ENCODE data around the gene SPON1.
"Not testable (repeated sequence)": the region's sequence is repeated elsewhere in the genome, so short reads cannot be mapped to it uniquely, and the experiment has no call there.

SPON1 gene

GRCh38 chr11:14075118-14076078 lies 112.9 kb downstream of the SPON1 start:
- Histone ChIP-seq H3K4me3 (replicated peaks; ENCODE audit: low read depth, low read length) (no peak overlapping the region), H3K27me3 (replicated peaks; ENCODE audit: control insufficient read depth, insufficient read depth, low read length) (no peaks in the 10 kb centered on the region), H3K36me3 (ENCODE audit: control insufficient read depth, insufficient read depth, low read length) (no peaks in the 10 kb centered on the region)
- no peak for TF ChIP-seq CTCF (IDR thresholded peaks at IDR 0.05; ENCODE audit: insufficient read depth, low read length, poor library complexity, severe bottlenecking)
- no peak for DNase-seq (ENCODE audit: extremely low read depth, insufficient read length)

- no peaks in the 10 kb centered on the region for H3K36me3 ChIP-seq (ENCODE audit: control insufficient read depth, insufficient read depth, low read length)
- no peak for TF ChIP-seq CTCF (IDR thresholded peaks at IDR 0.05; ENCODE audit: insufficient read depth, low read length, poor library complexity, severe bottlenecking)
- no peak overlapping the region for H3K4me3 ChIP-seq (replicated peaks; ENCODE audit: low read depth, low read length)
- H3K27me3 ChIP-seq (replicated peaks; ENCODE audit: control insufficient read depth, insufficient read depth, low read length): no peaks in the 10 kb centered on the region
- DNase-seq (ENCODE audit: extremely low read depth, insufficient read length): no peak
Measured at GRCh38 chr11:14079011-14079410, 116.5 kb downstream of the SPON1 start.

GRCh38 chr11:14079797-14080196 lies 117.3 kb downstream of the SPON1 start:
- H3K27me3 ChIP-seq (replicated peaks; ENCODE audit: control insufficient read depth, insufficient read depth, low read length): no peaks in the 10 kb centered on the region
- no peak for TF ChIP-seq CTCF (IDR thresholded peaks at IDR 0.05; ENCODE audit: insufficient read depth, low read length, poor library complexity, severe bottlenecking)
- H3K36me3 ChIP-seq (ENCODE audit: control insufficient read depth, insufficient read depth, low read length): no peaks in the 10 kb centered on the region
- no peak overlapping the region for H3K4me3 ChIP-seq (replicated peaks; ENCODE audit: low read depth, low read length)
- DNase-seq (ENCODE audit: extremely low read depth, insufficient read length): no peak

GRCh38 chr11:14081581-14082231 lies 119.2 kb downstream of the SPON1 start:
- Histone ChIP-seq H3K27me3 (replicated peaks; ENCODE audit: control insufficient read depth, insufficient read depth, low read length) (no peaks in the 10 kb centered on the region), H3K36me3 (ENCODE audit: control insufficient read depth, insufficient read depth, low read length) (no peaks in the 10 kb centered on the region), H3K4me3 (replicated peaks; ENCODE audit: low read depth, low read length) (no peak overlapping the region)
- no peak for TF ChIP-seq CTCF (IDR thresholded peaks at IDR 0.05; ENCODE audit: insufficient read depth, low read length, poor library complexity, severe bottlenecking)
- no peak for DNase-seq (ENCODE audit: extremely low read depth, insufficient read length)

- no peak for TF ChIP-seq CTCF (IDR thresholded peaks at IDR 0.05; ENCODE audit: insufficient read depth, low read length, poor library complexity, severe bottlenecking)
- Histone ChIP-seq H3K27me3 (replicated peaks; ENCODE audit: control insufficient read depth, insufficient read depth, low read length) (no peaks in the 10 kb centered on the region), H3K4me3 (replicated peaks; ENCODE audit: low read depth, low read length) (no peak overlapping the region), H3K36me3 (ENCODE audit: control insufficient read depth, insufficient read depth, low read length) (no peaks in the 10 kb centered on the region)
- no peak for DNase-seq (ENCODE audit: extremely low read depth, insufficient read length)
Measured at GRCh38 chr11:14082338-14082737, 119.8 kb downstream of the SPON1 start.

GRCh38 chr11:14088861-14089260 lies 126.3 kb downstream of the SPON1 start:
- not testable (repeated sequence) for DNase-seq (ENCODE audit: extremely low read depth, insufficient read length); H3K27me3 ChIP-seq (replicated peaks; ENCODE audit: control insufficient read depth, insufficient read depth, low read length); H3K4me3 ChIP-seq (replicated peaks; ENCODE audit: low read depth, low read length); H3K36me3 ChIP-seq (ENCODE audit: control insufficient read depth, insufficient read depth, low read length)

Measured in GM06990 (cell line).